Measurements from ENCODE around the gene MAB21L3.

The MAB21L3 gene

DNA sequence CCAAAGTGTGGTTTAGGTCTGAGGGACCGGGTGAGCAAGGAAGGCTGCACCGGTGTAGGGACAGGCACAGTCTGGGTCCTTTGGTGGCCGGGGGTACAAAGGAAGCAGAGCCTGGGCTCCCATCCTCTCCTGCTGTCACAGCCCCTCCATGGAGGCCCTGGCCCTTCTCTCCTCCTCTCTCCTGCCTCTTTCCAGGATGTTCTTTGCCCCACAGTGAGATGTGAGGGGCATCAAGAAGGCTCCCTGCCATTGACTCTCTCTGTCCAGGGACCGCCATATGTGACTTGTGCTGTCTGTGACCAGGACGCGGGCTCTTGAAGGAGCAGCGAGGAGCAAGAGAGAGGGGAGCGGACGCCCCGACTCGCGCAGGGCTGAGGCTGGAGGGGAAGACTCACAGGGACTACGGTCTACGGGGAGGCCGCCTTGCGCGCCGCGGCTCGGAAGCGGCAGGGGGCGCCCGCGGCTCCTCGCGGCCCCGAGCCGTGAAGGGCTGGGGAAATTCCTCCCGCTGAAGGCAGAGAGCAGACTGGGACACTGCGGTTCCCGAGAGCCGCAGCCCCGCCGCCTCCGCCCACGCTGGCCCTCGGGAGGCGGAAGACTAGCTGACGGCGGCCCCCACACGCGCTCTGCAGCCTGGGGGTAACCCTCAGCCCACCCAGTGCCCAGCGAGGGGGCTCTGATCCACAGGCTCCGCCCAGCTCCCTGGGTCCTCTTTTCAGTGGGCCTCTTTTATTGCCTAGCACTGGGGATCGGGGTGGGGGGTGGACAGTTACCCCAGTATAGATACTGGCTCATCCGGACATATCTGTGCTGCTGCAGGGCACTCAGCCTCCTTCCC is 40.8 kb downstream of the MAB21L3 start:
- peak; percentile 11 for DNase-seq (ENCODE audit: low read depth)
- TF ChIP-seq, protein P1, sequence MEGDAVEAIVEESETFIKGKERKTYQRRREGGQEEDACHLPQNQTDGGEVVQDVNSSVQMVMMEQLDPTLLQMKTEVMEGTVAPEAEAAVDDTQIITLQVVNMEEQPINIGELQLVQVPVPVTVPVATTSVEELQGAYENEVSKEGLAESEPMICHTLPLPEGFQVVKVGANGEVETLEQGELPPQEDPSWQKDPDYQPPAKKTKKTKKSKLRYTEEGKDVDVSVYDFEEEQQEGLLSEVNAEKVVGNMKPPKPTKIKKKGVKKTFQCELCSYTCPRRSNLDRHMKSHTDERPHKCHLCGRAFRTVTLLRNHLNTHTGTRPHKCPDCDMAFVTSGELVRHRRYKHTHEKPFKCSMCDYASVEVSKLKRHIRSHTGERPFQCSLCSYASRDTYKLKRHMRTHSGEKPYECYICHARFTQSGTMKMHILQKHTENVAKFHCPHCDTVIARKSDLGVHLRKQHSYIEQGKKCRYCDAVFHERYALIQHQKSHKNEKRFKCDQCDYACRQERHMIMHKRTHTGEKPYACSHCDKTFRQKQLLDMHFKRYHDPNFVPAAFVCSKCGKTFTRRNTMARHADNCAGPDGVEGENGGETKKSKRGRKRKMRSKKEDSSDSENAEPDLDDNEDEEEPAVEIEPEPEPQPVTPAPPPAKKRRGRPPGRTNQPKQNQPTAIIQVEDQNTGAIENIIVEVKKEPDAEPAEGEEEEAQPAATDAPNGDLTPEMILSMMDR (IDR thresholded peaks at IDR 0.05; ENCODE audit: control insufficient read depth, insufficient read depth, low read depth, low read length, missing control alignments): peak; percentile 60
- peak overlapping the region; percentile 45 for H3K4me3 ChIP-seq (ENCODE audit: control insufficient read depth, low read depth, low read length)

DNA sequence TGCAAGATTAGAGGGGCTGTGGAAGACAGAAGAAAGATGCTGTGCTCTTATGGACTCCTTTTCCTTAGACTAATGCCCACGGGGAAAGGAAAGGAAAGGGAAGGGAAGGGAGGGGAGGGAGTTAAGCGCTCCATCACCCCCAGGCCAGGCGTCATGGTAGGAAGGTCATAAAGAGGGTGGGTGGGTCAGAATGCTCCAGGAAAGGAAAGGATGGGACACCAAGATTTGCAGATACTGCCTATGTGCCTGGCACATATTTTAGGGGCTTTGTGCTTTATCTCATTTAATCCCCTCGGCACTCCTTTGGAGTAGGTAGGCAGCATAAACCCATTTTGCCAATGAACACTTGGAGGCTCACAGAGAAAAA is 41.4 kb downstream of the MAB21L3 start:
- DNase-seq (ENCODE audit: low read depth): no peak
- peak overlapping the region; percentile 45 for H3K4me3 ChIP-seq (ENCODE audit: control insufficient read depth, low read depth, low read length)
- TF ChIP-seq, protein P1 (IDR thresholded peaks at IDR 0.05; ENCODE audit: control insufficient read depth, insufficient read depth, low read depth, low read length, missing control alignments): no peak

DNA sequence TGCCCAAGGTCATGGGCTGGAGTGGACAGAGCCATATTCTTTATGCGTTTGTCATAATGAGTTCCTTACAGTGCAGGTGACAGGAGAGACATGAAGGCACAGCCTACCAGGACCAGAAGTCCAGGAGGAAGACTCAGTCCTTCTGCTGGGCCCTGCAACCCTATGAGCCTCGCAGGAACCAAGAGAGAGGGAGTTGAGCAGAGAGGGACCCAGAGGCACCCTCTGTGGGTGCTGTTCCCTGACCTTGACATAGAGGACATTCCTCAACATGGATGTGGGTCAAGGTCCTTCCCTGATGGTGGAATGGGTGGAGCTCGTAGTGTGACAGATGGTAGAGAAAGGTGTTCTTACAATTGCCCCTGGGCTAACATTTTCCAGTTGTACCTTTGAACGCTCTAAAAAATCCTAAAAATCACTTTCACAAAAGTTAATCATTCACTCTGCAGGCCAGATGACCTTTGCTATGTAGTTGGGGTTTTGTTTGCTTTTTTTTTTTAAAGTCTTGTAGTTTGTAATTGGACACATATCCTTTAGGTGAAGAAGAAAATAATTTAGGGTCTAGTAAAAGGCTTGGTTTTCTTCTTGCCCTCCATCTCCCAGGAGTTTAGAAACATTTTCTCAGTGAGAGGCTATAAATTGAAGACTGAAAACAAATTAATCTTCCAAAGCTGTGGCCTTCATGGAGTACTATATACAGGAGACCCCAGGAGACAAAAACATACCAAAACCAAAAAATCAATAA is 41.9 kb downstream of the MAB21L3 start:
- no peak for DNase-seq (ENCODE audit: low read depth)
- no peak overlapping the region for H3K4me3 ChIP-seq (ENCODE audit: control insufficient read depth, low read depth, low read length)
- TF ChIP-seq, protein P1 (IDR thresholded peaks at IDR 0.05; ENCODE audit: control insufficient read depth, insufficient read depth, low read depth, low read length, missing control alignments): no peak

DNA sequence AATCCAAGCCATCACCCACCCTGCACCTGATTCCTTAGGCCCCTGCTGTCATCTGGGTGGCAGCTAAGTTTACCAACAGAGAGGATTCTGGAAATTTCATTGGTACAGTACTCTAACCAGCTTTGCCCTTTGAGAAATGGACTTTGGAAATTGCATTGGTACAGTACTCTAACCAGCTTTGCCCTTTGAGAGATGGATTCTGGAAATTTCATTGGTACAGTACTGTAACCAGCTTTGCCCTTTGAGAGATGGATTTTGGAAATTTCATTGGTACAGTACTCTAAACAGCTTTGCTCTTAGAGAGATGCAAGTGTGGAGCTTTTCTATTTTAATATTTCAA is 42.5 kb downstream of the MAB21L3 start:
- TF ChIP-seq, protein P1 (IDR thresholded peaks at IDR 0.05; ENCODE audit: control insufficient read depth, insufficient read depth, low read depth, low read length, missing control alignments): no peak
- DNase-seq (ENCODE audit: low read depth): no peak
- H3K4me3 ChIP-seq (ENCODE audit: control insufficient read depth, low read depth, low read length): no peak overlapping the region

DNA sequence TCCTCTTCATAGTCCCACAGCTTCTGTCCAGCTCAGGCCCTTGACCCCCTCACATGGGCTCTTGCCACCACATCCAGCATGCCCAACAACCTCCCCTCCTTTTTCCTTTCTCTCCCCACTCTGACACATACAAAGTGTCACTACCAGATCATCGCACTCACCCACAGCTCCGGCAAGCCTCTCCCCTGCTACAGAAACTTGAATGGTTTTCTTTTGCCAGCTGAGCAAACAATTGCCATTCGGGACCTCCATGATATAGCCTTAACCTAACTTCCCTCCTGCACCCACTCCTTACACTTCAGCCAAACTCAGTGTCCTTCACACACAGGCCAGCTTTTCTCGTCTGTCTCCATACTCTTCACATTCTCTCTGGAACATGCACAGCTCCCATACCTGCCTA is 43.3 kb downstream of the MAB21L3 start:
- no peak for DNase-seq (ENCODE audit: low read depth)
- TF ChIP-seq, protein P1 (IDR thresholded peaks at IDR 0.05; ENCODE audit: control insufficient read depth, insufficient read depth, low read depth, low read length, missing control alignments): no peak
- no peak overlapping the region for H3K4me3 ChIP-seq (ENCODE audit: control insufficient read depth, low read depth, low read length)

DNA sequence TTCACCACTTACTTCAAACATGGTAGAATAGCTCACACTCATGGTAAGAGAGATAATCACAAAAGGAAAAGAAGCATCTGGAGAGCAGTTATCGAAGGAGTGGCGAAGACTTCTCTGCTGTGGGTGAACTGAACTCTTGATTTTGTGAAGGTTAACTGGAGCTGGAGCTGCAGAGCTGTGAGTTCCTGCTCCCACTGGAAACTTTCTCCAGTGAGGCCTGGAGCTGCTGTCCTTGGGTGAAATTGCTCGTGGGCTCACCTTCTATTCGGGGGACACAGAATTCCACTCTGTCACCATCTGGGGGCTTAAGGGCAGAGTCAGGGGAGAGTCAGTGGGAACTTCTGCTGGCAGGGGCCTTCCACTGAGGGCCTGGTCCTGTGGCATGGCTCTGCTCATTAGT is 45.9 kb downstream of the MAB21L3 start:
- TF ChIP-seq, protein P1 (IDR thresholded peaks at IDR 0.05; ENCODE audit: control insufficient read depth, insufficient read depth, low read depth, low read length, missing control alignments): no peak
- no peak overlapping the region for H3K4me3 ChIP-seq (ENCODE audit: control insufficient read depth, low read depth, low read length)
- DNase-seq (ENCODE audit: low read depth): no peak

Measured in AG09309 (cell line).